Measurements from ENCODE around the gene TEX53. TPM values are rescaled to one million over a fixed set of nuclear protein-coding genes. Genes with fewer than 3 reads are reported as not detected.

Gene TEX53
- total and polyA plus RNA-seq, 4 donors = not detected

GRCh38 chr9:114669961-114670360, 12.4 kb upstream of the TEX53 start:
- Histone ChIP-seq H3K27ac (ENCODE audit: low read depth, low read length) (no peak overlapping the region), H3K27me3 (ENCODE audit: control insufficient read depth, insufficient read depth, low read length) (no peaks in the 10 kb centered on the region)
- peak in 1 of 6 donors; percentile 63 for DNase-seq (ENCODE audit: low read depth in 4 of 6, low spot score in 6 of 6)

GRCh38 chr9:114668146-114668545, 10.5 kb upstream of the TEX53 start:
- no peak overlapping the region for H3K27ac ChIP-seq (ENCODE audit: low read depth, low read length)
- no peaks in the 10 kb centered on the region for H3K36me3 ChIP-seq (ENCODE audit: control insufficient read depth, insufficient read depth, low read length)
- no peak overlapping the region for H3K4me3 ChIP-seq (ENCODE audit: low read depth, low read length)
- H3K9me3 ChIP-seq (ENCODE audit: control insufficient read depth, insufficient read depth, low read length) = no peaks in the 10 kb centered on the region
- no peaks in the 10 kb centered on the region for H3K4me1 ChIP-seq (ENCODE audit: control insufficient read depth, insufficient read depth, low read length)
- WGBS (ENCODE audit: insufficient coverage) = 88% methylated on average over 5 of the region's 6 CpGs
- H3K27me3 ChIP-seq (ENCODE audit: control insufficient read depth, insufficient read depth, low read length) = no peaks in the 10 kb centered on the region
- DNase-seq (ENCODE audit: low read depth in 4 of 6, low spot score in 6 of 6) = no peak

More at GRCh38 chr9:114669961-114670360, 12.4 kb upstream of the TEX53 start:
- no peaks in the 10 kb centered on the region for H3K9me3 ChIP-seq (ENCODE audit: control insufficient read depth, insufficient read depth, low read length)
- no peaks in the 10 kb centered on the region for H3K36me3 ChIP-seq (ENCODE audit: control insufficient read depth, insufficient read depth, low read length)
- no peak overlapping the region for H3K4me3 ChIP-seq (ENCODE audit: low read depth, low read length)
- no peaks in the 10 kb centered on the region for H3K4me1 ChIP-seq (ENCODE audit: control insufficient read depth, insufficient read depth, low read length)

- no peak for DNase-seq (ENCODE audit: low read depth in 4 of 6, low spot score in 6 of 6)
- Histone ChIP-seq H3K36me3 (ENCODE audit: control insufficient read depth, insufficient read depth, low read length) (no peaks in the 10 kb centered on the region), H3K27me3 (ENCODE audit: control insufficient read depth, insufficient read depth, low read length) (no peaks in the 10 kb centered on the region), H3K4me1 (ENCODE audit: control insufficient read depth, insufficient read depth, low read length) (no peaks in the 10 kb centered on the region), H3K9me3 (ENCODE audit: control insufficient read depth, insufficient read depth, low read length) (no peaks in the 10 kb centered on the region), H3K27ac (ENCODE audit: low read depth, low read length) (no peak overlapping the region), H3K4me3 (ENCODE audit: low read depth, low read length) (no peak overlapping the region)
- 83% methylated on average over 3 of the region's 4 CpGs for WGBS (ENCODE audit: insufficient coverage)
Measured at GRCh38 chr9:114666851-114667250, 9.2 kb upstream of the TEX53 start.

GRCh38 chr9:114666401-114666800, 8.8 kb upstream of the TEX53 start:
- no peaks in the 10 kb centered on the region for H3K4me1 ChIP-seq (ENCODE audit: control insufficient read depth, insufficient read depth, low read length)
- WGBS (ENCODE audit: insufficient coverage) = 97% methylated on average over 4 of the region's 5 CpGs
- no peak overlapping the region for H3K4me3 ChIP-seq (ENCODE audit: low read depth, low read length)
- H3K27ac ChIP-seq (ENCODE audit: low read depth, low read length) = no peak overlapping the region
- DNase-seq (ENCODE audit: low read depth in 4 of 6, low spot score in 6 of 6) = no peak
- H3K36me3 ChIP-seq (ENCODE audit: control insufficient read depth, insufficient read depth, low read length) = no peaks in the 10 kb centered on the region
- H3K9me3 ChIP-seq (ENCODE audit: control insufficient read depth, insufficient read depth, low read length) = no peaks in the 10 kb centered on the region
- no peaks in the 10 kb centered on the region for H3K27me3 ChIP-seq (ENCODE audit: control insufficient read depth, insufficient read depth, low read length)

GRCh38 chr9:114664181-114664580, 6.6 kb upstream of the TEX53 start:
- no CpG with 5 or more reads among the region's 3 CpGs for WGBS (ENCODE audit: insufficient coverage)
- no peak overlapping the region for H3K4me3 ChIP-seq (ENCODE audit: low read depth, low read length)

GRCh38 chr9:114662081-114662989, 4.7 kb upstream of the TEX53 start:
- Histone ChIP-seq H3K4me3 (ENCODE audit: low read depth, low read length) (no peak overlapping the region), H3K4me1 (ENCODE audit: control insufficient read depth, insufficient read depth, low read length) (no peaks in the 10 kb centered on the region), H3K9me3 (ENCODE audit: control insufficient read depth, insufficient read depth, low read length) (no peaks in the 10 kb centered on the region), H3K27ac (ENCODE audit: low read depth, low read length) (no peak overlapping the region), H3K36me3 (ENCODE audit: control insufficient read depth, insufficient read depth, low read length) (peaks cover 6% of the 10 kb centered on the region), H3K27me3 (ENCODE audit: control insufficient read depth, insufficient read depth, low read length) (no peaks in the 10 kb centered on the region)
- peak in 3 of 6 donors; percentile 10 to 67 (median 49) for DNase-seq (ENCODE audit: low read depth in 4 of 6, low spot score in 6 of 6)
- WGBS (ENCODE audit: insufficient coverage) = 37% methylated on average over 8 of the region's 10 CpGs

More at GRCh38 chr9:114664181-114664580, 6.6 kb upstream of the TEX53 start:
- Histone ChIP-seq H3K27ac (ENCODE audit: low read depth, low read length) (no peak overlapping the region), H3K4me1 (ENCODE audit: control insufficient read depth, insufficient read depth, low read length) (no peaks in the 10 kb centered on the region), H3K9me3 (ENCODE audit: control insufficient read depth, insufficient read depth, low read length) (no peaks in the 10 kb centered on the region), H3K36me3 (ENCODE audit: control insufficient read depth, insufficient read depth, low read length) (no peaks in the 10 kb centered on the region), H3K27me3 (ENCODE audit: control insufficient read depth, insufficient read depth, low read length) (no peaks in the 10 kb centered on the region)
- no peak for DNase-seq (ENCODE audit: low read depth in 4 of 6, low spot score in 6 of 6)

- DNase-seq (ENCODE audit: low read depth in 4 of 6, low spot score in 6 of 6) = no peak
- 84% methylated on average over 6 of the region's 12 CpGs for WGBS (ENCODE audit: insufficient coverage)
Measured at GRCh38 chr9:114656301-114656700, 1.3 kb downstream of the TEX53 start.

GRCh38 chr9:114655689-114656088, 1.9 kb downstream of the TEX53 start:
- no peak for DNase-seq (ENCODE audit: low read depth in 4 of 6, low spot score in 6 of 6)
- no peaks in the 10 kb centered on the region for H3K27me3 ChIP-seq (ENCODE audit: control insufficient read depth, insufficient read depth, low read length)
- H3K27ac ChIP-seq (ENCODE audit: low read depth, low read length) = no peak overlapping the region
- WGBS (ENCODE audit: insufficient coverage) = 80% methylated on average over 8 of the region's 8 CpGs
- no peaks in the 10 kb centered on the region for H3K4me1 ChIP-seq (ENCODE audit: control insufficient read depth, insufficient read depth, low read length)
- no peak overlapping the region for H3K4me3 ChIP-seq (ENCODE audit: low read depth, low read length)
- no peaks in the 10 kb centered on the region for H3K9me3 ChIP-seq (ENCODE audit: control insufficient read depth, insufficient read depth, low read length)
- H3K36me3 ChIP-seq (ENCODE audit: control insufficient read depth, insufficient read depth, low read length) = peaks cover 6% of the 10 kb centered on the region

More at GRCh38 chr9:114656301-114656700, 1.3 kb downstream of the TEX53 start:
- Histone ChIP-seq H3K36me3 (ENCODE audit: control insufficient read depth, insufficient read depth, low read length) (peaks cover 6% of the 10 kb centered on the region), H3K27me3 (ENCODE audit: control insufficient read depth, insufficient read depth, low read length) (no peaks in the 10 kb centered on the region), H3K4me3 (ENCODE audit: low read depth, low read length) (no peak overlapping the region), H3K27ac (ENCODE audit: low read depth, low read length) (no peak overlapping the region), H3K4me1 (ENCODE audit: control insufficient read depth, insufficient read depth, low read length) (no peaks in the 10 kb centered on the region), H3K9me3 (ENCODE audit: control insufficient read depth, insufficient read depth, low read length) (no peaks in the 10 kb centered on the region)

- no peak overlapping the region for H3K27ac ChIP-seq (ENCODE audit: low read depth, low read length)
- peaks cover 7% of the 10 kb centered on the region for H3K36me3 ChIP-seq (ENCODE audit: control insufficient read depth, insufficient read depth, low read length)
- H3K4me3 ChIP-seq (ENCODE audit: low read depth, low read length) = no peak overlapping the region
- DNase-seq (ENCODE audit: low read depth in 4 of 6, low spot score in 6 of 6) = peak; percentile 13 to 80 (median 34)
- no peaks in the 10 kb centered on the region for H3K4me1 ChIP-seq (ENCODE audit: control insufficient read depth, insufficient read depth, low read length)
- no peaks in the 10 kb centered on the region for H3K9me3 ChIP-seq (ENCODE audit: control insufficient read depth, insufficient read depth, low read length)
- WGBS (ENCODE audit: insufficient coverage) = 50% methylated on average over 5 of the region's 6 CpGs
- H3K27me3 ChIP-seq (ENCODE audit: control insufficient read depth, insufficient read depth, low read length) = no peaks in the 10 kb centered on the region
Measured at GRCh38 chr9:114653556-114654159, 3.9 kb downstream of the TEX53 start.
